ENCODE results near the gene PRM1.

GRCh38 chr16:11299865-11300559, 18.9 kb upstream of the PRM1 start:
- TF ChIP-seq CTCF (IDR thresholded peaks at IDR 0.05; ENCODE audit: low read depth, low read length, poor library complexity, severe bottlenecking) (no peak), EZH2phosphoT487 (IDR thresholded peaks at IDR 0.05; ENCODE audit: borderline replicate concordance, low read length) (no peak)

Measured in DOHH2 (cell line).